HG02623 (cell line): ENCODE data around the gene TOP2B.

Source experiments
- ATAC-seq: cut with Tn5 transposase; IDR thresholded peaks from one replicate; pipeline ENCODE4 v1.9.1; 2021; ENCODE audit warnings: moderate library complexity; ENCODE audit not compliant: unreplicated experiment

Gene TOP2B, protein sequence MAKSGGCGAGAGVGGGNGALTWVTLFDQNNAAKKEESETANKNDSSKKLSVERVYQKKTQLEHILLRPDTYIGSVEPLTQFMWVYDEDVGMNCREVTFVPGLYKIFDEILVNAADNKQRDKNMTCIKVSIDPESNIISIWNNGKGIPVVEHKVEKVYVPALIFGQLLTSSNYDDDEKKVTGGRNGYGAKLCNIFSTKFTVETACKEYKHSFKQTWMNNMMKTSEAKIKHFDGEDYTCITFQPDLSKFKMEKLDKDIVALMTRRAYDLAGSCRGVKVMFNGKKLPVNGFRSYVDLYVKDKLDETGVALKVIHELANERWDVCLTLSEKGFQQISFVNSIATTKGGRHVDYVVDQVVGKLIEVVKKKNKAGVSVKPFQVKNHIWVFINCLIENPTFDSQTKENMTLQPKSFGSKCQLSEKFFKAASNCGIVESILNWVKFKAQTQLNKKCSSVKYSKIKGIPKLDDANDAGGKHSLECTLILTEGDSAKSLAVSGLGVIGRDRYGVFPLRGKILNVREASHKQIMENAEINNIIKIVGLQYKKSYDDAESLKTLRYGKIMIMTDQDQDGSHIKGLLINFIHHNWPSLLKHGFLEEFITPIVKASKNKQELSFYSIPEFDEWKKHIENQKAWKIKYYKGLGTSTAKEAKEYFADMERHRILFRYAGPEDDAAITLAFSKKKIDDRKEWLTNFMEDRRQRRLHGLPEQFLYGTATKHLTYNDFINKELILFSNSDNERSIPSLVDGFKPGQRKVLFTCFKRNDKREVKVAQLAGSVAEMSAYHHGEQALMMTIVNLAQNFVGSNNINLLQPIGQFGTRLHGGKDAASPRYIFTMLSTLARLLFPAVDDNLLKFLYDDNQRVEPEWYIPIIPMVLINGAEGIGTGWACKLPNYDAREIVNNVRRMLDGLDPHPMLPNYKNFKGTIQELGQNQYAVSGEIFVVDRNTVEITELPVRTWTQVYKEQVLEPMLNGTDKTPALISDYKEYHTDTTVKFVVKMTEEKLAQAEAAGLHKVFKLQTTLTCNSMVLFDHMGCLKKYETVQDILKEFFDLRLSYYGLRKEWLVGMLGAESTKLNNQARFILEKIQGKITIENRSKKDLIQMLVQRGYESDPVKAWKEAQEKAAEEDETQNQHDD (N-terminal part only)

DNA sequence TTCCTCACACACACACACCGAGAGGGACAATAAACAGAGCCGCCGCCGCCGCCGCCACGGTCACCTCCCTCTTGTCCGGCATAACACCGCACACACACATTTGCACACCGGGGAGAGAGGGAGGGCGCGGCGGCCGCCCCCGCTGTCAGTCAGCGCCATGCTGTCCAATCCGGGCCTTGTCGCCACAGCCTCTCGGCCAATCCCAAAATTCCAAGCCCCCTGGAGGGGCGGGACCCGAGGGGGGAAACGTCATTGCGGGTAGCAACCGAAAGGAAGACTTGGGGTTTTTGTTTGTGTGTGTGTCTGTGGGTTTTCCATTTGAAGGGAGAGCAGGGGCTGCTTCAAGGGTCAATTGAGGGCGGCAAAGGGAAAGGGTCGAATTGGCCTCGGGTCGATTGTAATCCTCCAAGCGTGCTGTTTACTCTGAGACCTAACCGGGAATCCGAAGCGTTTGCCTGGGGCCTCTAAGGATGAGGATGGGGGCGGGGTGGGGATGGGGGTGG is at the start of gene TOP2B:
Gene TOP2B, minus strand, starts transcription at position 96 of the 503 bp plus-strand sequence. CDS start 610 bp downstream, outside the sequence.
- ATAC-seq = peak; percentile 87

- no peak for ATAC-seq
Measured at GRCh38 chr3:25713341-25713985, 48.8 kb upstream of the TOP2B start.

DNA sequence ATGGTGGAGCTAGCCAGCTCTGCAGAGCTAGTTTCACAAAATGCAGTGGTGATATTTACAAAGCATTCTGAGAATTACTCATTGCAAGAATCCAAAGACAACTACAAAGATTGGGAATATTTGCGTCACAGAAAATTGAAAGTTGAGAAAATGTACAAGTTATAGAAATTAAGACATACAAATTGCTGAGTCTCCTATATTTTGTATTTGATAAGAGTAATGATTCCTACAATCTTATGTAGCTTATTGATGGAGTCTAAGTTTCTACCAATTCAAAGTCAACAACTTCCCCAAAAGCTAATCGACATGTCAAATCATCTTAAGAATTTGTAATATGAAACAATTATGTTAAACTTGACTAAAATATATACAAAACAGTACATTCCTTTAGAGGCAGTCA is 46.4 kb upstream of the TOP2B start:
- no peak for ATAC-seq

DNA sequence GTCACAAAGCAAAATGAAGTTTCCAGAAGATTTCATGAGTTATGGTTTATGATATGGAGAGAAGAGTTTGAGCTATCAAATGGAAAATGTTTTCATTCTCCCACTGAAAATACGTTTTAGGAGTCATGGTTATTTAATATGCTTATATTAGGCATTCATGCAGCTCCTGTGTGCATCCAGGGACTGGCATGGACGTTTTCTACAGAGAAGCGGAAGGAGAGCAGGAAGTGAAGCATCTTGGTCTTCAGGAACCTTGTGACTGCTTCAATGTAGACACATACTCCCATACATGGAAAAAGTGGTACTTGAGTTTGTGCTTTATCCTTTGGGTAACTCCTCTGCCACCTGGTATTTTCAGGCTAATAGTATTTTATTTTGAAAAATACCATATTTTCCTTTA is 43.3 kb upstream of the TOP2B start:
- ATAC-seq = no peak

DNA sequence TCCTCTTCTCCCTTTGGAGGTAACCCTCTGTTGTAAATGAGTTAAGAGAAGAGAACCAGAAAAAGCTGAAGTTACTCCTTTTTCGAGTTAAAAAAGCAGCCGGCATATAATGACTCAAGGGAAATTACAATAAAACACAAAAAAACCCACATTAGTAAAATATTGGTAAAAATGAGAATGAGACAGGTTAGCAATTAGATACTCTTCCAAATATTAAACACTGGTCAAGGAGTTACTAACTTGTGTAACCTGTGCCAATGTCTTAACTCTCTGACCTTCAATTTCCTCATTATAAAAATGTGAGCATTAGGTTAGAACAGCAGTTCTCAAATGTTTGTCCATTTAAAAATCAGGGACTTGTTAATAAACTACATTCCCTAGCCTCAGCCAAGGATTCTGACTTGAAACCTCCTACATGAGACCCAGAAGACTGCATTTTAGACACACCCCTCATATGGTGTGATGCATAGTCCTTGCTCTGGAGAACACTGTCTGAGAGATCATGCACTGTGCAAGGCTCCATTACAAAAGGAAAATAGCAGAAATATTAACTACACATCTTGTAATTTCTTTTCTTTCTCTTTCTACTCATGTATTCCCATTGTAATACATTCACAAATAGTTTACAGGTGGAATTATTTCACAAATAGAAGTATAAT is 42.7 kb upstream of the TOP2B start:
- ATAC-seq = peak; percentile 46

- ATAC-seq = no peak
Measured at GRCh38 chr3:25706213-25706612, 41.5 kb upstream of the TOP2B start.

- ATAC-seq = no peak
Measured at GRCh38 chr3:25697553-25697952, 32.8 kb upstream of the TOP2B start.

- no peak for ATAC-seq
Measured at GRCh38 chr3:25695731-25696420, 31.2 kb upstream of the TOP2B start.

DNA sequence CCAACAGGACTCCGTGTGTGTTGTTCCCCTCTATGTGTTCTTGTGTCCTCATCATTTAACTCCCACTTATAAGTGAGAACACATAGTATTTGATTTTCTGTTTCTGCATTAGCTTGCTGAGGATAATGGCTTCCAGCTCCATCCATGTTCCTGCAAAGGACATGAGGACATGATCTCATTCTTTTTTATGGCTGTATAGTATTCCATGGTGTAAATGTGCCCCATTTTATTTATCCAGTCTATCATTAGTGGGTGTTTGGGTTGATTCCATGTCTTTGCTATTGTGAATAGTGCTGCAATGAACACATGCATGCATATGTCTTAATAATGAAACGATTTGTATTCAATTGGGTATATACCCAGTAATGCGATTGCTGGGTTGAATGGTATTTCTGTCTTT is 28.5 kb upstream of the TOP2B start:
- no peak for ATAC-seq

DNA sequence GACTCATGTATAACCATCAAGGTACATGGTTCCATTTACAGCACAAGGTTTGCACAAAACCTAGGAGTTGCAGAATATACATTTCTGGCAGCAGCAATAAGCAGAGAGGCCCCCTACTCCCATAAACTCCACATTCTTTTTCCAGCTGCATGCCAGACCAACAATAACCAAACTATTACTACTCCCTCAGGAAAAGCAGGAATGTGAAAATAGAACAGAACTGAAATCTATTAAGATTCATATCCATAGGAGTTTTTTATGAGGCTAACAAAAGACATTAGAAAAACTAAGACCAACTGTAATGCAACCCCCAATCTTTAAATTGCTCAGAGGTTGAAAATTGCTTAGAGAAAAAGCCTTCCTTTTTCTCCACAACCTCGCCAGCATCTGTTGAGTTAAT is 27.6 kb upstream of the TOP2B start:
- no peak for ATAC-seq

GRCh38 chr3:25690768-25691533 is 26.2 kb upstream of the TOP2B start:
- ATAC-seq = no peak

DNA sequence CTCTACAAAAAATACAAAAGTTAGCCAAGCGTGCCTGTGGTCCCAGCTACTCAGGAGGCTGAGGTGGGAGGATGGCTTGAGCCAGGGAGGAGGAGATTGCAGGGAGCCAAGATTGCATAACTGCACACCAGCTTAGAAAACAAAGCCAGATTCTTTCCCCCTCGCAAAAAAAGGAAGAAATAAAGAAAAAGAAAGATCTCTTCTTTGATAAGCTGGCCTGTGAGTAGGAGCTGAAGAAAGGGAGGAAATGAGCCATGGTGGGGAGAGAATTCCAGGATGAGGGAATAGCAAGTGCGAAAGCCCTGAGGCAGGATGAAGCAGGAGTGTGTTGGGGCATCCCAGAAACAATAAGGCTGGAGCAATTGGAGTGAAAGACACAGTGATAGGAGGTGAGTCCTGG is 24.5 kb upstream of the TOP2B start:
- ATAC-seq = no peak

- ATAC-seq = no peak
Measured at GRCh38 chr3:25687742-25688141, 23.0 kb upstream of the TOP2B start.

DNA sequence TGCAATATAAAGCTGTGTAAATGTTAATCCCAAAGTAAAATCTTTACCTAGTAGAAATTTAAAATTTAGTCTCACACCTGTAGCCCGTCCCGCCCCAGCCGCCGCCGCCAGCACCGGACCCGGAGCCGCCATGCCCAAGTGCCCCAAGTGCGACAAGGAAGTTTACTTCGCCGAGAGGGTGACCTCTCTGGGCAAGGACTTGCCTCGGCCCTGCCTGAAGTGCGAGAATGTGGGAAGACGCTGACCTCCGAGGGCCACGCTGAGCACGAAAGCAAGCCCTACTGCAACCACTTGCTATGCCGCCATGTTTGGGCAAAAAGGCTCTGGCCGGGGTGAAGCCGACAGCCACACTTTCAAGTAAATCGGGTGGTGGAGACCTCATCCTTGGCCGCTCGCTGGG is 22.1 kb upstream of the TOP2B start:
- ATAC-seq = no peak

DNA sequence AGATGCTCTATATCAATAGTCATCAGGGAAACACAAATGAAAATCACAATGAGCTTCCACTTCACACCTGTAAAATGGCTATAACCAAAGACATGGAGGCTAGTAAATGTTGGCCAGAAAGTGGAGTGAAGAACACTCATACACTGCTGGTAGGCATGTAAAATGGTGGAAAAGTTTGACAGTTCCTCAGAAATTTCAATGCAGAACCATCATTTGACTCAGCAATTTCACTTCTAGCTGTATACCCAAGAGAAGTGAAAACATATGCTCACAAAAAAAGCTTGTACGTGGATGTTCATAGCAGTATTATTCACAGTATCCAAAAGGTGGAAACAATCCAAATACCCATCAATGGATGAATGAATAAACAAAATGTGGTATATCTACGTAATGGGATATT is 19.2 kb upstream of the TOP2B start:
- ATAC-seq = no peak

DNA sequence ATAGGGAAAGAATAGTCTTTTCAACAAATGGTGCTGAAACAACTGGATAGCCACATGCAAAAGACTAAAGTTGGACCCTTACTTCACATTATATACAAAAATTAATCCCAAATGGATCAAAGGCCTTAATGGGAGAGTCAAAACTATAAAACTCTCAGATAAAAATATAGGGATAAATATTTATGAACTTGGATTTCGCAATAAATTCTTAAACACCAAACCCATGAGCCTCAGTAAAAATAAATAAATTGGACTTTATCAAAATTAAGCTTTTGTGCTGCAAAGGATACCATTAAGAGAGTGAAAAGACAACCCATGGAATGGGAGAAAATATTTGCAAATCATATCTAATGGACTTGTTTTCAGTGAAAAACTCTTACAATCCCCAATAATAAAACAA is 18.7 kb upstream of the TOP2B start:
- ATAC-seq = no peak

DNA sequence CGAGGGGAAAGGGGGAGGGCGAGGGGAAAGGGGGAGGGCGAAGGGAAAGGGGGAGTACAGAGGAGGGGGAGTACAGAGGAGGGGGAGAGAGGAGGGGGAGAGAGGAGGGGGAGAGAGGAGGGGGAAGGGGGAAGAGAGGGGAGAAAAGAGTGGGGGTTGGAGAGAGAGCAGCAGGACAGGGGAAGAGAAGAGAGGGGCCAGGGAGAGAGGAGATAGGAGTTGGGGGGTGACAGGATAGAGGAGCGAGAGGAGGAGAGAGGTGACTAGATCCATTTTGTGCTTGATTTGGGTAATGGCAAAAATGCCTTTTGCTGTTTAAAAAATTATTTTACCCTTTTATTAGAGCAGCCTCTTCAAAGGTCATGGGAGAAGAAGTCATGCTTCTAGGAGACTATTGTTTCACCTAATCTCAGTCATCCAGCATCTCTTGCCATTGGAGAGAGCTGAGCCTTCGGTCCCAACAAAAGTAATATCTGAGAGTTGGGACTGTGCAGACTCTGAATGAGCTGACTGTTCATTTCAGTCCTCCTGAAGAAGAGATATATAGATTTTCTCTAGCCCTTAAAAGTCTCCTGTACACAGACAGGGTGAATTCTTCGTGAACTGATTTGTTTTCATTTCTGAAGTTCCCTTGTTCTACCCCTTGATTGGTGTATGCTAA is 15.1 kb upstream of the TOP2B start:
- ATAC-seq = no peak

DNA sequence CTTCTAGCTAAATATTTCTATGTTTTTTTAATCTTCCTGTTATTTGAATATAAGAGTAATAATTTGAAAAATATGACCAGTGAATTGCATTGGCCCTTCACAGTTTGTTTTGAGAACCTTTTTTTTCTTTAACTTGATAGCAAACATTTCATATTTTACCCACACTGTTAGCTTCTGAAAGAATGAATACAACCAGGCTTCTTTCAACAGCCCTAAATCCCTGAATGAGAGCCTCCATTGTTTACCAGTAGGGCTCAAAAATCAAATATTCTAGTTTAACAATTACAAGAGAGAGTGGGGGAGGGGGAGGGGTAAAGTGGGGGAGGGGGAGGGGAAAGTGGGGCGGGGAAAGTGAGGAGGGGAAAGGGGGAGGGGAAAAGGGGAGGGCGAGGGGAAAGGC is 14.5 kb upstream of the TOP2B start:
- ATAC-seq = no peak
